ENCODE measurements around the gene ANKH. TPM values are rescaled to one million over a fixed set of nuclear protein-coding genes. Genes with fewer than 3 reads are reported as not detected.
"Not testable (repeated sequence)": the region's sequence is repeated elsewhere in the genome, so short reads cannot be mapped to it uniquely, and the experiment has no call there.

Gene ANKH
- polyA plus RNA-seq, 1 donor (not counting 4 experiments of a cell fraction or from before 2014, with no cell fraction given) = 13.8 TPM

DNA sequence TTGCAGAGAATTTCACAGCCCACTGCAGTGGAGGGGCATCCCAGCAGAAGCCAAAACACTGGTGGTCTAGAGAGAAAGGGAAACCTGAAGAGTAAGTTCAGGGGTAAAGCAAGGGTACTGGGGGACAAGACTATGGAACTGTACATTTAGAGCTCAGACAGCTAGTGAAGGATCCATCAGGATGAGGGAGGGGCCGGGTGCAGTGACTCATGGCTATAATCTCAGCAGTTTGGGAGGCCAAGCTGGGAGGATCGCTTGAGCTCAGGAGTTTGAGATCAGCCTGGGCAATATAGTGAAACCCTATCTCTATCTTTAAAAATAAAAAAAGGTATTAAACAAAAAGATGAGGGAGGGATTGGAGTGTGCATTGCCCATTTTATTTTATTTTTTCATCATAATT, 7.8 kb upstream of the ANKH start:
- Histone ChIP-seq H3K9me3 (ENCODE audit: control insufficient read depth, low read depth, low read length) (no peaks in the 10 kb centered on the region), H3K79me2 (ENCODE audit: control insufficient read depth, insufficient read depth, low read length) (no peaks in the 10 kb centered on the region), H3K36me3 (ENCODE audit: control insufficient read depth in 2 of 2, extremely low read depth in 1 of 2, insufficient read depth in 2 of 2, low read length in 2 of 2) (no peaks in the 10 kb centered on the region), H2AFZ (ENCODE audit: control insufficient read depth, low read length) (no peak overlapping the region), H3K4me3 (ENCODE audit: control insufficient read depth in 2 of 3, extremely low read depth in 1 of 3, insufficient read depth in 2 of 3, low read depth in 1 of 3, low read length in 3 of 3) (no peak overlapping the region), H3K4me2 (ENCODE audit: control insufficient read depth, extremely low read depth, insufficient read depth, low read depth, low read length) (no peak overlapping the region), H3K9me1 (ENCODE audit: control insufficient read depth, extremely low read depth, insufficient read depth, low read length) (no peaks in the 10 kb centered on the region), H3K27me3 (ENCODE audit: control insufficient read depth, extremely low read depth, insufficient read depth, low read length) (no peaks in the 10 kb centered on the region), H3K9ac (ENCODE audit: control insufficient read depth, extremely low read depth, insufficient read depth, low read length) (no peak overlapping the region), H3K4me1 (ENCODE audit: control insufficient read depth, extremely low read depth, insufficient read depth, low read length) (peaks cover 3% of the 10 kb centered on the region), H4K20me1 (ENCODE audit: control insufficient read depth, extremely low read depth, insufficient read depth, low read length) (no peaks in the 10 kb centered on the region), H3K27ac (ENCODE audit: control insufficient read depth, insufficient read depth, low read length) (no peak overlapping the region)
- dilution Hi-C loops (cut with MboI; ENCODE audit: extremely low pct_ligation_motif_present, low sequenced_read_pairs) = no loop called here
- no peak for FAIRE-seq
- TF ChIP-seq, protein P1, sequence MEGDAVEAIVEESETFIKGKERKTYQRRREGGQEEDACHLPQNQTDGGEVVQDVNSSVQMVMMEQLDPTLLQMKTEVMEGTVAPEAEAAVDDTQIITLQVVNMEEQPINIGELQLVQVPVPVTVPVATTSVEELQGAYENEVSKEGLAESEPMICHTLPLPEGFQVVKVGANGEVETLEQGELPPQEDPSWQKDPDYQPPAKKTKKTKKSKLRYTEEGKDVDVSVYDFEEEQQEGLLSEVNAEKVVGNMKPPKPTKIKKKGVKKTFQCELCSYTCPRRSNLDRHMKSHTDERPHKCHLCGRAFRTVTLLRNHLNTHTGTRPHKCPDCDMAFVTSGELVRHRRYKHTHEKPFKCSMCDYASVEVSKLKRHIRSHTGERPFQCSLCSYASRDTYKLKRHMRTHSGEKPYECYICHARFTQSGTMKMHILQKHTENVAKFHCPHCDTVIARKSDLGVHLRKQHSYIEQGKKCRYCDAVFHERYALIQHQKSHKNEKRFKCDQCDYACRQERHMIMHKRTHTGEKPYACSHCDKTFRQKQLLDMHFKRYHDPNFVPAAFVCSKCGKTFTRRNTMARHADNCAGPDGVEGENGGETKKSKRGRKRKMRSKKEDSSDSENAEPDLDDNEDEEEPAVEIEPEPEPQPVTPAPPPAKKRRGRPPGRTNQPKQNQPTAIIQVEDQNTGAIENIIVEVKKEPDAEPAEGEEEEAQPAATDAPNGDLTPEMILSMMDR (optimal IDR thresholded peaks at IDR 0.05 in 1 of 3, IDR thresholded peaks at IDR 0.05 in 1 of 3, conservative IDR thresholded peaks at IDR 0.05 in 1 of 3; ENCODE audit: extremely low read depth in 1 of 3, insufficient read depth in 2 of 3, low read length in 3 of 3) = no peak
- TF ChIP-seq EZH2 (IDR thresholded peaks at IDR 0.05; ENCODE audit: low read length) = no peak
- DNase-seq (ENCODE audit: low read depth, low spot score) = no peak

DNA sequence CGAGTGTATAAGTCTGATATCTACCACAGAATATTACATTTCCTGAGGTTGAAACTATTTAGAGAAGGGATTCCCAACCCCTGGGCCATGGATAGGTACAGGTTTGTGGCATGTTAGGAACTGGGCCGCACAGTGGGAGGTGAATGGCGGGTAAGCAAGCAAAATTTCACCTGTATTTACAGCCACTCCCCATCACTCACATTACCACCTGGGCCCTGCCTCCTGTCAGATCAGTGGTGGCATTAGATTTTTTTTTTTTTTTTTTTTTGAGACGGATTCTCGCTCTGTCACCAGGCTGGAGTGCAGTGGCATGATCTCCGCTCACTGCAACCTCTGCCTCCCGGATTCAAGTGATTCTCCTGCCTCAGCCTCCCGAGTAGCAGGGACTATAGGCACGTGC, 6.6 kb upstream of the ANKH start:
- dilution Hi-C loops (cut with MboI; ENCODE audit: extremely low pct_ligation_motif_present, low sequenced_read_pairs); H3K79me2 ChIP-seq (ENCODE audit: control insufficient read depth, insufficient read depth, low read length); H4K20me1 ChIP-seq (ENCODE audit: control insufficient read depth, extremely low read depth, insufficient read depth, low read length); H3K4me1 ChIP-seq (ENCODE audit: control insufficient read depth, extremely low read depth, insufficient read depth, low read length); H3K4me2 ChIP-seq (ENCODE audit: control insufficient read depth, extremely low read depth, insufficient read depth, low read depth, low read length); DNase-seq (ENCODE audit: low read depth, low spot score); H3K9ac ChIP-seq (ENCODE audit: control insufficient read depth, extremely low read depth, insufficient read depth, low read length); H3K36me3 ChIP-seq (ENCODE audit: control insufficient read depth in 2 of 2, extremely low read depth in 1 of 2, insufficient read depth in 2 of 2, low read length in 2 of 2); H3K27ac ChIP-seq (ENCODE audit: control insufficient read depth, insufficient read depth, low read length); H3K9me1 ChIP-seq (ENCODE audit: control insufficient read depth, extremely low read depth, insufficient read depth, low read length); H3K9me3 ChIP-seq (ENCODE audit: control insufficient read depth, low read depth, low read length); H3K27me3 ChIP-seq (ENCODE audit: control insufficient read depth, extremely low read depth, insufficient read depth, low read length); FAIRE-seq; H2AFZ ChIP-seq (ENCODE audit: control insufficient read depth, low read length); H3K4me3 ChIP-seq (ENCODE audit: control insufficient read depth in 2 of 3, extremely low read depth in 1 of 3, insufficient read depth in 2 of 3, low read depth in 1 of 3, low read length in 3 of 3): not testable (repeated sequence)

DNA sequence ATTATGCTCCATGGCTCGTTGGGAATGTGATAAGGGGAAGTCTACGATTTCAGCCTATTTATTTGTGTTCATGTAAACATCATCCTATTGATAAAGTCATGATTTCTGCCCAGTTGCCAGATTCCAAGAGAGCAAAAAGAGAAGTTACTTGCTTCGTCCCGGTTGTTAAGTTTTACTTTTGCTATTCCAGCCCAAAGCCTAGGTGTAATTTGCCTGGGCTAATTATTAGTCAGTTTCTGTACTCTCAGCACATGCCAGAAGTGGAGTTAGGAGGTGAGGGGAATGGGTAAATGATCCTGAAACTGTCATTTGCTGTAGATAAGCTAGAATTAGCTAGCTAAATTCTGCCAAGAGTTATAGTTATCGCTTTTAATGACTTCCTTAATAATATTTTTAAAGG, 4.5 kb upstream of the ANKH start:
- dilution Hi-C loops (cut with MboI; ENCODE audit: extremely low pct_ligation_motif_present, low sequenced_read_pairs) = no loop called here
- Histone ChIP-seq H3K27ac (ENCODE audit: control insufficient read depth, insufficient read depth, low read length) (no peak overlapping the region), H3K9me1 (ENCODE audit: control insufficient read depth, extremely low read depth, insufficient read depth, low read length) (no peaks in the 10 kb centered on the region), H3K79me2 (ENCODE audit: control insufficient read depth, insufficient read depth, low read length) (no peaks in the 10 kb centered on the region), H3K9ac (ENCODE audit: control insufficient read depth, extremely low read depth, insufficient read depth, low read length) (no peak overlapping the region), H3K9me3 (ENCODE audit: control insufficient read depth, low read depth, low read length) (no peaks in the 10 kb centered on the region), H3K27me3 (ENCODE audit: control insufficient read depth, extremely low read depth, insufficient read depth, low read length) (no peaks in the 10 kb centered on the region), H3K4me2 (ENCODE audit: control insufficient read depth, extremely low read depth, insufficient read depth, low read depth, low read length) (no peak overlapping the region), H3K4me3 (ENCODE audit: control insufficient read depth in 2 of 3, extremely low read depth in 1 of 3, insufficient read depth in 2 of 3, low read depth in 1 of 3, low read length in 3 of 3) (no peak overlapping the region), H2AFZ (ENCODE audit: control insufficient read depth, low read length) (no peak overlapping the region), H4K20me1 (ENCODE audit: control insufficient read depth, extremely low read depth, insufficient read depth, low read length) (no peaks in the 10 kb centered on the region), H3K36me3 (ENCODE audit: control insufficient read depth in 2 of 2, extremely low read depth in 1 of 2, insufficient read depth in 2 of 2, low read length in 2 of 2) (no peaks in the 10 kb centered on the region), H3K4me1 (ENCODE audit: control insufficient read depth, extremely low read depth, insufficient read depth, low read length) (no peaks in the 10 kb centered on the region)
- DNase-seq (ENCODE audit: low read depth, low spot score) = no peak
- FAIRE-seq = no peak
- no peak for TF ChIP-seq EZH2 (IDR thresholded peaks at IDR 0.05; ENCODE audit: low read length)
- TF ChIP-seq, protein P1 (optimal IDR thresholded peaks at IDR 0.05 in 1 of 3, IDR thresholded peaks at IDR 0.05 in 1 of 3, conservative IDR thresholded peaks at IDR 0.05 in 1 of 3; ENCODE audit: extremely low read depth in 1 of 3, insufficient read depth in 2 of 3, low read length in 3 of 3) = no peak
